Hepatocyte (in vitro differentiated cells): ENCODE results near the gene STK38. TPM values are rescaled to one million over a fixed set of nuclear protein-coding genes. Genes with fewer than 3 reads are reported as not detected.

Experiments
- DNase-seq: peaks from one replicate; pipeline ENCODE4 v3.0.0-alpha.2; 2016; ENCODE audit warnings: low spot score
- H2AFZ ChIP-seq: fragments of 200-600 bp; sonication (generic); 2 replicates; pipeline ENCODE4 v1.6.0; 2016; ENCODE audit warnings: antibody characterized with exemption, mild to moderate bottlenecking
- H3K27ac ChIP-seq: fragments of 200-600 bp; sonication (generic); 2 replicates; pipeline ENCODE4 v1.5.1; 2016; ENCODE audit warnings: mild to moderate bottlenecking
- H3K27me3 ChIP-seq: fragments of 200-600 bp; sonication (generic); 2 replicates; pipeline ENCODE4 v1.6.1; 2016
- H3K36me3 ChIP-seq: fragments of 200-600 bp; sonication (generic); replicated peaks from 2 replicates; pipeline ENCODE4 v1.5.1; 2016; ENCODE audit warnings: low read depth; ENCODE audit not compliant: insufficient read depth
- H3K4me1 ChIP-seq: fragments of 200-600 bp; sonication (generic); 2 replicates; pipeline ENCODE4 v1.5.1; 2016; ENCODE audit warnings: mild to moderate bottlenecking, moderate library complexity; ENCODE audit not compliant: insufficient read depth
- H3K4me2 ChIP-seq: fragments of 200-600 bp; sonication (generic); 2 replicates; pipeline ENCODE4 v1.6.0; 2016
- H3K4me3 ChIP-seq: fragments of 200-600 bp; sonication (generic); 2 replicates; pipeline ENCODE4 v1.5.1; 2016; ENCODE audit warnings: mild to moderate bottlenecking
- H3K79me2 ChIP-seq: fragments of 200-600 bp; sonication (generic); 2 replicates; pipeline ENCODE4 v1.6.0; 2017; ENCODE audit warnings: mild to moderate bottlenecking
- H3K9me2 ChIP-seq: fragments of 200-600 bp; sonication (generic); replicated peaks from 2 replicates; pipeline ENCODE4 v1.6.0; 2017; ENCODE audit warnings: mild to moderate bottlenecking; ENCODE audit not compliant: insufficient read depth
- H3K9me3 ChIP-seq: fragments of 200-600 bp; sonication (generic); 2 replicates; pipeline ENCODE4 v1.5.1; 2016; ENCODE audit warnings: low read depth, mild to moderate bottlenecking
- H4K20me1 ChIP-seq: fragments of 200-600 bp; sonication (generic); 2 replicates; pipeline ENCODE4 v1.6.0; 2016; ENCODE audit warnings: mild to moderate bottlenecking; ENCODE audit not compliant: insufficient read depth, poor library complexity, severe bottlenecking
- CTCF ChIP-seq: fragments of 200-600 bp; sonication (generic); IDR thresholded peaks from 2 replicates; pipeline ENCODE4 v1.5.1; 2016; ENCODE audit warnings: antibody characterized with exemption, mild to moderate bottlenecking; ENCODE audit not compliant: poor library complexity
- EZH2 ChIP-seq: fragments of 200-600 bp; sonication (generic); IDR thresholded peaks from 2 replicates; pipeline ENCODE4 v1.6.1; 2016; ENCODE audit warnings: antibody characterized with exemption, mild to moderate bottlenecking, borderline replicate concordance
- EZH2phosphoT487 ChIP-seq: fragments of 200-600 bp; sonication (generic); IDR thresholded peaks from one replicate; pipeline ENCODE4 v1.6.1; 2018; ENCODE audit warnings: antibody characterized with exemption, mild to moderate bottlenecking, low read depth, moderate library complexity; ENCODE audit not compliant: unreplicated experiment, severe bottlenecking
- WGBS: methylation state at CpG from one replicate; pipeline ENCODE4 v1.1.6; 2016; ENCODE audit warnings: low lambda C conversion rate; ENCODE audit errors: missing lambda C conversion rate; 5-methylcytosine and 5-hydroxymethylcytosine counted together
- polyA plus RNA-seq: library from polyadenylated mRNA; unstranded; fragments of >200 nt; fragmentation: Nextera tagmentation; extraction: Ambion mirVana; gene quantifications from 2 replicates; pipeline ENCODE4 v1.2.1, GENCODE V29; 2016
- total RNA-seq: library from RNA; depleted of rRNA; stranded (reverse); fragments of >200 nt; gene quantifications from 2 replicates; pipeline ENCODE4 v1.2.3, GENCODE V29; 2014

STK38 gene
- total and polyA plus RNA-seq, 2 experiments from 2014 or later = 27.7 to 39.1 TPM

DNA sequence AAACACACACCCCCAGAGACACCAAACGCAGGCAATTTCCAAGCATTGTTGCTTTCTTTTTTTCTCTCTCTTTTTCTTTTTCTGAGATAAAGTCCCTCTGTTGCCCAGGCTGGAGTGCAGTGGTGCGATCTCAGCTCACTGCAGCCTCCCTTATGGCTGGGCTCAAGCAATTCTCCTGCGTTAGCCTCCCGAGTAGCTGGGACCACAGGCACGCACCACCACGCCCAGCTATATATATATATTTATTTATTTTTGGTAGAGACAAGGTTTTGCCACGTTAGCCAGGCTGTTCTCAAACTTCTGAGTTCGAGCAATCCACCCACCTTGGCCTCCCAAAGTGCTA is 32.9 kb upstream of the STK38 start:
- peak overlapping the region; percentile 72 for H2AFZ ChIP-seq
- TF ChIP-seq EZH2phosphoT487 (no peak), CTCF (no peak), EZH2 (no peak)
- H3K4me1 ChIP-seq = peaks cover 19% of the 10 kb centered on the region
- H4K20me1 ChIP-seq = no peaks in the 10 kb centered on the region
- H3K9me2 ChIP-seq = no peaks in the 10 kb centered on the region
- no peaks in the 10 kb centered on the region for H3K36me3 ChIP-seq
- no peaks in the 10 kb centered on the region for H3K27me3 ChIP-seq
- 91% methylated on average over 8 of the region's 8 CpGs for WGBS
- peak overlapping the region; percentile 40 for H3K4me2 ChIP-seq
- H3K27ac ChIP-seq = peak overlapping the region; percentile 56
- no peaks in the 10 kb centered on the region for H3K9me3 ChIP-seq
- no peak for DNase-seq
- H3K4me3 ChIP-seq = no peak overlapping the region
- H3K79me2 ChIP-seq = no peaks in the 10 kb centered on the region

DNA sequence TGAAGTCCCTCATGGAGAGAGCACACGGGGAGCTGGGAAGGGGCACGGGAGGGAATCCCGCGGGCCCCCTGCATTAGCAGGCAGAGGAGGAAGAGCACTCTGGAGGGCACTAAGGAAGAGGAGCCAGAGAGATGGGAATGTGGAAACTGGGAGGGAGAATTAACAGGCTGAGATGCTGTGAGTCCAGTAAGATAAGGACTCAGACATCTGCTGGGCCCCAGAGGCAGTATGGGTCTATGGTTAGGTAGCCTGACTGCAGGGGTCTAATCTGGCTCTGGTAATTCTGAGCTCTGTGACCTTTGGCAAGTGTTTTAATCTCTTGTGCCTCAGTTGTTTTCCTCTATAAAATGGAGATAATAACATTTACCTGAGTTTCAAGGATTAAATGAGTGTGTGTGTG is 31.2 kb upstream of the STK38 start:
- 72% methylated on average over 4 of the region's 4 CpGs for WGBS
- H3K4me1 ChIP-seq = peaks cover 19% of the 10 kb centered on the region
- H3K4me3 ChIP-seq = no peak overlapping the region
- H3K9me3 ChIP-seq = no peaks in the 10 kb centered on the region
- DNase-seq = no peak
- peak overlapping the region; percentile 49 for H3K27ac ChIP-seq
- no peaks in the 10 kb centered on the region for H3K36me3 ChIP-seq
- no peak overlapping the region for H2AFZ ChIP-seq
- no peaks in the 10 kb centered on the region for H3K9me2 ChIP-seq
- H3K4me2 ChIP-seq = no peak overlapping the region
- H4K20me1 ChIP-seq = no peaks in the 10 kb centered on the region
- H3K79me2 ChIP-seq = no peaks in the 10 kb centered on the region
- H3K27me3 ChIP-seq = no peaks in the 10 kb centered on the region
- TF ChIP-seq EZH2phosphoT487 (no peak), EZH2 (no peak), CTCF (no peak)

DNA sequence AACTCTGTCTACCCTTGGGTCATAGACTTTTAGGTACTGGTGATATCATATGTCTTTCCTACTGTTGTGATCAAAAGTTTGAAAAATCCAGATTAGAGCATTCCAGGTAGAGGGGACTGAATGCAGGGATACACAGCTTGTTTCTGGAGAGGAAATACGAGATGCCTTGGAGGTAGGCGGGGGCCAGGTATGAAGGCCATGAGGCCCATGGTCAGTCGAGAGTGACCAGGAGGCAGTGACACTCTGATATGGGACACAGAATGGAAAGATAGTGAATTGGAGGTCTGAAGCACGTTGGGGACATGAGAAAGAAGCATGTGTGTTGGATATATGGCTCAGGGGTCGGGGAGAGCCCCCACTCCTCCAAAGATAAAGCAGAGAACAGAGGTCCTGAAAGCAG is 30.8 kb upstream of the STK38 start:
- Histone ChIP-seq H3K27ac (peak overlapping the region; percentile 49), H3K4me3 (no peak overlapping the region), H3K9me3 (no peaks in the 10 kb centered on the region), H3K79me2 (no peaks in the 10 kb centered on the region), H3K9me2 (no peaks in the 10 kb centered on the region), H3K36me3 (no peaks in the 10 kb centered on the region), H3K27me3 (no peaks in the 10 kb centered on the region), H3K4me2 (peak overlapping the region; percentile 25), H3K4me1 (peaks cover 19% of the 10 kb centered on the region), H4K20me1 (no peaks in the 10 kb centered on the region), H2AFZ (no peak overlapping the region)
- no peak for TF ChIP-seq CTCF
- TF ChIP-seq EZH2 = no peak
- TF ChIP-seq EZH2phosphoT487 = no peak
- no peak for DNase-seq
- WGBS = 77% methylated on average over 5 of the region's 5 CpGs

GRCh38 chr6:36577301-36577700 is 30.0 kb upstream of the STK38 start:
- no peak overlapping the region for H3K4me3 ChIP-seq
- H3K4me1 ChIP-seq = peaks cover 19% of the 10 kb centered on the region
- no peaks in the 10 kb centered on the region for H3K79me2 ChIP-seq
- H3K36me3 ChIP-seq = no peaks in the 10 kb centered on the region
- TF ChIP-seq CTCF (no peak), EZH2 (no peak), EZH2phosphoT487 (no peak)
- H3K27me3 ChIP-seq = no peaks in the 10 kb centered on the region
- H3K9me3 ChIP-seq = no peaks in the 10 kb centered on the region
- H2AFZ ChIP-seq = no peak overlapping the region
- peak overlapping the region; percentile 25 for H3K4me2 ChIP-seq
- 27% methylated on average over 2 of the region's 2 CpGs for whole genome bisulfite sequencing
- peak; percentile 50 for DNase-seq
- no peaks in the 10 kb centered on the region for H3K9me2 ChIP-seq
- H3K27ac ChIP-seq = peak overlapping the region; percentile 49
- no peaks in the 10 kb centered on the region for H4K20me1 ChIP-seq
